Mesenchymal stem cell (in vitro differentiated cells and primary cell): ENCODE measurements around the gene CTCFL.

Source experiments
- DNase-seq: peaks from one replicate; pipeline ENCODE4 v3.0.0-alpha.2; 2013
- H2AFZ ChIP-seq: one replicate; pipeline ENCODE4 v1.6.1; 2013; ENCODE audit warnings: low read depth, mild to moderate bottlenecking, control low read depth, inconsistent platforms, low read length, moderate library complexity
- H2AK5ac ChIP-seq: 2 replicates; pipeline ENCODE4 v1.6.1; 2013; ENCODE audit warnings: low read length, moderate library complexity, mild to moderate bottlenecking, inconsistent platforms; ENCODE audit not compliant: severe bottlenecking
- H2BK120ac ChIP-seq: one replicate; pipeline ENCODE4 v1.6.1; 2013; ENCODE audit warnings: low read depth, mild to moderate bottlenecking, inconsistent platforms, low read length, moderate library complexity
- H2BK12ac ChIP-seq, 2 experiments: one replicate each; pipeline ENCODE4 v1.6.1; 2013; ENCODE audit warnings: inconsistent platforms in 2 of 2, low read length in 2 of 2, mild to moderate bottlenecking in 2 of 2, moderate library complexity in 2 of 2, control low read depth in 1 of 2
- H2BK15ac ChIP-seq: one replicate; pipeline ENCODE4 v1.6.1; 2013; ENCODE audit warnings: mild to moderate bottlenecking, low read depth, inconsistent platforms; ENCODE audit not compliant: poor library complexity, severe bottlenecking
- H2BK5ac ChIP-seq: 2 replicates; pipeline ENCODE4 v1.6.1; 2013; ENCODE audit warnings: low read depth, mild to moderate bottlenecking, low read length, control low read depth, inconsistent platforms; ENCODE audit not compliant: poor library complexity, severe bottlenecking
- H3K14ac ChIP-seq, 2 experiments: one replicate each; pipeline ENCODE4 v1.6.1; 2013; ENCODE audit warnings: inconsistent platforms in 2 of 2, low read length in 2 of 2, control low read depth in 1 of 2, mild to moderate bottlenecking in 1 of 2, moderate library complexity in 1 of 2
- H3K18ac ChIP-seq, 2 experiments: one replicate each; pipeline ENCODE4 v1.6.1; 2013; ENCODE audit warnings: inconsistent platforms in 2 of 2, low read length in 2 of 2, control low read depth in 1 of 2, low read depth in 1 of 2, mild to moderate bottlenecking in 1 of 2
- H3K23ac ChIP-seq, 2 experiments: one replicate each; pipeline ENCODE4 v1.6.1; 2013; ENCODE audit warnings: inconsistent platforms in 2 of 2, low read length in 2 of 2, mild to moderate bottlenecking in 2 of 2, moderate library complexity in 2 of 2, control low read depth in 1 of 2
- H3K27ac ChIP-seq: 2 replicates; pipeline ENCODE4 v1.5.1; 2013; ENCODE audit warnings: mild to moderate bottlenecking, moderate library complexity, low read length, control low read depth, inconsistent platforms; ENCODE audit not compliant: poor library complexity, severe bottlenecking
- H3K27me3 ChIP-seq, 2 experiments: 2 replicates each; pipeline versions ENCODE4 v1.6.1 to v1.7.0; 2013; ENCODE audit warnings: low read length in 2 of 2, mild to moderate bottlenecking in 2 of 2, moderate library complexity in 2 of 2, control low read depth in 1 of 2, inconsistent platforms in 1 of 2; ENCODE audit not compliant: control insufficient read depth in 1 of 2, insufficient read depth in 1 of 2
- H3K36me3 ChIP-seq, 2 experiments: 2 replicates each; pipeline versions ENCODE4 v1.6.1 to v1.7.0; 2013; ENCODE audit warnings: low read length in 2 of 2, control low read depth in 1 of 2, inconsistent platforms in 1 of 2, low read depth in 1 of 2, mild to moderate bottlenecking in 1 of 2; ENCODE audit not compliant: insufficient read depth in 2 of 2, control insufficient read depth in 1 of 2
- H3K4ac ChIP-seq, 2 experiments: one replicate each; pipeline ENCODE4 v1.6.1; 2013; ENCODE audit warnings: inconsistent platforms in 2 of 2, low read length in 2 of 2, mild to moderate bottlenecking in 2 of 2, moderate library complexity in 2 of 2, control low read depth in 1 of 2, low read depth in 1 of 2
- H3K4me1 ChIP-seq: 2 replicates; pipeline ENCODE4 v1.6.1; 2013; ENCODE audit warnings: low read depth, low read length, control low read depth; ENCODE audit not compliant: control insufficient read depth, insufficient read depth
- H3K4me2 ChIP-seq: 2 replicates; pipeline ENCODE4 v1.6.1; 2013; ENCODE audit warnings: low read length, mild to moderate bottlenecking, inconsistent platforms; ENCODE audit not compliant: poor library complexity, severe bottlenecking
- H3K4me3 ChIP-seq, 2 experiments: 2 replicates each; pipeline versions ENCODE4 v1.5.1 to v1.7.0; 2013; ENCODE audit warnings: low read length in 2 of 2, mild to moderate bottlenecking in 2 of 2, control low read depth in 1 of 2, low read depth in 1 of 2; ENCODE audit not compliant: insufficient read depth in 1 of 2
- H3K79me1 ChIP-seq: replicated peaks from 2 replicates; pipeline ENCODE4 v1.6.1; 2013; ENCODE audit warnings: mild to moderate bottlenecking, control low read depth, low read length, inconsistent platforms; ENCODE audit not compliant: poor library complexity, severe bottlenecking
- H3K9ac ChIP-seq: 2 replicates; pipeline ENCODE4 v1.7.0; 2013; ENCODE audit warnings: mild to moderate bottlenecking, low read length, moderate library complexity
- H3K9me3 ChIP-seq: 2 replicates; pipeline ENCODE4 v1.7.0; 2013; ENCODE audit warnings: mild to moderate bottlenecking, low read length; ENCODE audit not compliant: control insufficient read depth
- H4K8ac ChIP-seq: one replicate; pipeline ENCODE4 v1.6.1; 2013; ENCODE audit warnings: inconsistent platforms, mild to moderate bottlenecking, low read length, moderate library complexity
- H4K91ac ChIP-seq: one replicate; pipeline ENCODE4 v1.6.1; 2013; ENCODE audit warnings: mild to moderate bottlenecking, low read length, inconsistent platforms
- WGBS: methylation state at CpG from one replicate; pipeline ENCODE4 v1.1.7; 2013; ENCODE audit warnings: mixed read lengths; 5-methylcytosine and 5-hydroxymethylcytosine counted together

Gene CTCFL

GRCh38 chr20:57570920-57571319 is 46.0 kb upstream of the CTCFL start:
- DNase-seq, result no peak
- Histone ChIP-seq H2AFZ (no peak overlapping the region), H3K27ac (no peak overlapping the region), H3K4ac (no peak overlapping the region), H3K14ac (no peak overlapping the region), H3K4me3 (no peak overlapping the region), H3K27me3 (peaks cover 43 to 78% of the 10 kb centered on the region in 2 experiments), H3K9me3 (no peaks in the 10 kb centered on the region), H3K36me3 (no peaks in the 10 kb centered on the region), H2BK5ac (no peak overlapping the region), H2AK5ac (no peak overlapping the region), H3K79me1 (no peaks in the 10 kb centered on the region), H3K23ac (no peak overlapping the region), H2BK12ac (no peak overlapping the region), H3K4me1 (no peaks in the 10 kb centered on the region), H3K4me2 (no peak overlapping the region), H2BK15ac (no peak overlapping the region), H3K9ac (no peak overlapping the region), H4K91ac (no peak overlapping the region), H4K8ac (no peak overlapping the region), H3K18ac (no peak overlapping the region), H2BK120ac (no peak overlapping the region)
- WGBS, result 93% methylated on average over 7 of the region's 8 CpGs

GRCh38 chr20:57570145-57570850 is 45.4 kb upstream of the CTCFL start:
- H2AK5ac ChIP-seq, result no peak overlapping the region
- peaks cover 43 to 75% of the 10 kb centered on the region in 2 experiments for H3K27me3 ChIP-seq
- no peaks in the 10 kb centered on the region for H3K9me3 ChIP-seq
- no peak overlapping the region for H3K4ac ChIP-seq
- no peak overlapping the region for H2BK5ac ChIP-seq
- no peak overlapping the region for H2AFZ ChIP-seq
- no peak overlapping the region for H3K9ac ChIP-seq
- no peak overlapping the region for H3K23ac ChIP-seq
- H3K18ac ChIP-seq, result no peak overlapping the region
- H3K36me3 ChIP-seq, result no peaks in the 10 kb centered on the region
- H3K4me2 ChIP-seq, result no peak overlapping the region
- no peak for DNase-seq
- no peaks in the 10 kb centered on the region for H3K4me1 ChIP-seq
- no peak overlapping the region for H3K14ac ChIP-seq
- H4K91ac ChIP-seq, result no peak overlapping the region
- 77% methylated on average over 20 of the region's 20 CpGs for whole genome bisulfite sequencing
- H2BK12ac ChIP-seq, result no peak overlapping the region
- no peak overlapping the region for H4K8ac ChIP-seq
- no peak overlapping the region for H2BK120ac ChIP-seq
- no peaks in the 10 kb centered on the region for H3K79me1 ChIP-seq
- no peak overlapping the region for H3K4me3 ChIP-seq
- no peak overlapping the region for H3K27ac ChIP-seq
- H2BK15ac ChIP-seq, result no peak overlapping the region

GRCh38 chr20:57568960-57569359 is 44.0 kb upstream of the CTCFL start:
- Histone ChIP-seq H3K14ac (no peak overlapping the region), H4K8ac (no peak overlapping the region), H2AFZ (no peak overlapping the region), H3K4me1 (no peaks in the 10 kb centered on the region), H3K9ac (no peak overlapping the region), H3K4me2 (no peak overlapping the region), H3K9me3 (no peaks in the 10 kb centered on the region), H3K36me3 (no peaks in the 10 kb centered on the region), H2BK120ac (no peak overlapping the region), H3K18ac (no peak overlapping the region), H3K4me3 (no peak overlapping the region), H2BK5ac (no peak overlapping the region), H4K91ac (no peak overlapping the region), H3K27me3 (peaks cover 36 to 74% of the 10 kb centered on the region in 2 experiments), H3K27ac (no peak overlapping the region), H2BK12ac (no peak overlapping the region), H2BK15ac (no peak overlapping the region), H3K4ac (no peak overlapping the region), H3K79me1 (no peaks in the 10 kb centered on the region), H3K23ac (no peak overlapping the region), H2AK5ac (no peak overlapping the region)
- WGBS, result 82% methylated on average over 12 of the region's 12 CpGs
- DNase-seq, result no peak

- DNase-seq, result no peak
- Histone ChIP-seq H3K4ac (no peak overlapping the region), H3K4me2 (no peak overlapping the region), H3K36me3 (no peaks in the 10 kb centered on the region), H3K27ac (no peak overlapping the region), H3K18ac (no peak overlapping the region), H2BK5ac (no peak overlapping the region), H3K4me3 (no peak overlapping the region), H4K8ac (no peak overlapping the region), H2AK5ac (no peak overlapping the region), H3K9me3 (no peaks in the 10 kb centered on the region), H2BK120ac (no peak overlapping the region), H3K23ac (no peak overlapping the region), H2BK12ac (no peak overlapping the region), H3K79me1 (no peaks in the 10 kb centered on the region), H4K91ac (no peak overlapping the region), H2AFZ (no peak overlapping the region), H3K27me3 (peaks cover 31 to 73% of the 10 kb centered on the region in 2 experiments), H3K4me1 (no peaks in the 10 kb centered on the region), H3K14ac (no peak overlapping the region), H3K9ac (no peak overlapping the region), H2BK15ac (no peak overlapping the region)
- 69% methylated on average over 13 of the region's 13 CpGs for WGBS
Measured at GRCh38 chr20:57568088-57568896, 43.4 kb upstream of the CTCFL start.
